Gastroesophageal sphincter (tissue), 3 donors: ENCODE measurements around the gene ZNF507.

Experiments used
- POLR2A ChIP-seq, 2 donors: fragments of 450-650 bp; IDR thresholded peaks; one replicate each; pipeline ENCODE4 v1.6.1; 2017; ENCODE audit warnings: antibody characterized with exemption in 2 of 2, mild to moderate bottlenecking in 2 of 2, moderate library complexity in 1 of 2
- TF ChIP-seq, protein P1 (sequence below), 4 experiments: fragments of 200-600 bp in 2 of 4; fragments of 450-650 bp in 2 of 4; sonication (generic) in 1 of 4; IDR thresholded peaks; one replicate each; pipeline ENCODE4 v1.5.1; 2017 to 2019; ENCODE audit warnings: antibody characterized with exemption in 4 of 4, mild to moderate bottlenecking in 2 of 4, moderate library complexity in 2 of 4

- TF ChIP-seq, protein P1, sequence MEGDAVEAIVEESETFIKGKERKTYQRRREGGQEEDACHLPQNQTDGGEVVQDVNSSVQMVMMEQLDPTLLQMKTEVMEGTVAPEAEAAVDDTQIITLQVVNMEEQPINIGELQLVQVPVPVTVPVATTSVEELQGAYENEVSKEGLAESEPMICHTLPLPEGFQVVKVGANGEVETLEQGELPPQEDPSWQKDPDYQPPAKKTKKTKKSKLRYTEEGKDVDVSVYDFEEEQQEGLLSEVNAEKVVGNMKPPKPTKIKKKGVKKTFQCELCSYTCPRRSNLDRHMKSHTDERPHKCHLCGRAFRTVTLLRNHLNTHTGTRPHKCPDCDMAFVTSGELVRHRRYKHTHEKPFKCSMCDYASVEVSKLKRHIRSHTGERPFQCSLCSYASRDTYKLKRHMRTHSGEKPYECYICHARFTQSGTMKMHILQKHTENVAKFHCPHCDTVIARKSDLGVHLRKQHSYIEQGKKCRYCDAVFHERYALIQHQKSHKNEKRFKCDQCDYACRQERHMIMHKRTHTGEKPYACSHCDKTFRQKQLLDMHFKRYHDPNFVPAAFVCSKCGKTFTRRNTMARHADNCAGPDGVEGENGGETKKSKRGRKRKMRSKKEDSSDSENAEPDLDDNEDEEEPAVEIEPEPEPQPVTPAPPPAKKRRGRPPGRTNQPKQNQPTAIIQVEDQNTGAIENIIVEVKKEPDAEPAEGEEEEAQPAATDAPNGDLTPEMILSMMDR (IDR thresholded peaks at IDR 0.05): no peak
- no peak for TF ChIP-seq POLR2A (IDR thresholded peaks at IDR 0.05)
Measured at GRCh38 chr19:32388393-32388855, 43.0 kb downstream of the ZNF507 start.
